Stimulated activated CD4-positive, alpha-beta T cell treated with anti-CD3 and anti-CD28 coated beads, Interleukin-4, amount 100 ng/mL, for 4 hours (primary cell): ENCODE data around the gene PLXNA4.

Source experiments
- DNase-seq, 2 experiments: peaks; one replicate each; pipeline ENCODE4 v3.0.0-alpha.2; 2020

PLXNA4 gene

GRCh38 chr7:132295175-132295574 is 281.1 kb downstream of the PLXNA4 start:
- DNase-seq: no peak

- DNase-seq: no peak
These were observed 283.5 kb downstream of the PLXNA4 start for GRCh38 chr7:132292803-132293202.

- no peak for DNase-seq
These were observed 284.8 kb downstream of the PLXNA4 start for GRCh38 chr7:132291481-132291880.

- DNase-seq: no peak
These were observed 286.2 kb downstream of the PLXNA4 start for GRCh38 chr7:132290021-132290420.

GRCh38 chr7:132286836-132287235 is 289.4 kb downstream of the PLXNA4 start:
- no peak for DNase-seq

- DNase-seq: no peak
These were observed 295.9 kb downstream of the PLXNA4 start for GRCh38 chr7:132280335-132280734.

- no peak for DNase-seq
These were observed 296.6 kb downstream of the PLXNA4 start for GRCh38 chr7:132279718-132280117.

- DNase-seq: no peak
These were observed 299.1 kb downstream of the PLXNA4 start for GRCh38 chr7:132276976-132277725.

GRCh38 chr7:132276234-132276630 is 300.0 kb downstream of the PLXNA4 start:
- no peak for DNase-seq

GRCh38 chr7:132275416-132276233 is 300.6 kb downstream of the PLXNA4 start:
- DNase-seq: no peak

- DNase-seq: no peak
These were observed 303.4 kb downstream of the PLXNA4 start for GRCh38 chr7:132272763-132273371.

GRCh38 chr7:132270517-132270916 is 305.8 kb downstream of the PLXNA4 start:
- DNase-seq: no peak

- DNase-seq: no peak
These were observed 306.6 kb downstream of the PLXNA4 start for GRCh38 chr7:132269718-132270117.

- DNase-seq: no peak
These were observed 313.1 kb downstream of the PLXNA4 start for GRCh38 chr7:132263151-132263550.

GRCh38 chr7:132262160-132262470 is 314.2 kb downstream of the PLXNA4 start:
- no peak for DNase-seq

- no peak for DNase-seq
These were observed 314.7 kb downstream of the PLXNA4 start for GRCh38 chr7:132261327-132262159.

- DNase-seq: no peak
These were observed 318.0 kb downstream of the PLXNA4 start for GRCh38 chr7:132258231-132258630.

GRCh38 chr7:132257253-132257652 is 319.0 kb downstream of the PLXNA4 start:
- DNase-seq: no peak

GRCh38 chr7:132256721-132257212 is 319.5 kb downstream of the PLXNA4 start:
- DNase-seq: no peak

GRCh38 chr7:132255898-132256297 is 320.4 kb downstream of the PLXNA4 start:
- DNase-seq: no peak

- no peak for DNase-seq
These were observed 321.0 kb downstream of the PLXNA4 start for GRCh38 chr7:132255115-132255797.

- DNase-seq: no peak
These were observed 321.8 kb downstream of the PLXNA4 start for GRCh38 chr7:132254455-132254854.
